Heart left ventricle (tissue), 13 donors: Measurements from ENCODE around the gene NDST1.

Experiments
- CTCF ChIP-seq, 12 donors: fragments of 200-600 bp; sonication (generic) in 4 of 12; IDR thresholded peaks; one replicate each; pipeline versions ENCODE4 v1.5.0 to v1.8.0; 2018 to 2022; ENCODE audit warnings: antibody characterized with exemption in 12 of 12, mild to moderate bottlenecking in 5 of 12
- POLR2A ChIP-seq, 2 donors: fragments of 450-650 bp; IDR thresholded peaks; one replicate each; pipeline ENCODE4 v1.6.1; 2017; ENCODE audit warnings: antibody characterized with exemption in 2 of 2, mild to moderate bottlenecking in 2 of 2, moderate library complexity in 2 of 2
- donor health status: ischemic (EF 13 %, LVEDD 7.1; RV severe dilation, severe dysfunction).
- donor health status: DM: no; HTN: yes; CAD: no.
- donor health status: DM: no; HTN: no; CAD: no.
- donor health status: ischemic (EF 25% LVEDD 6.9; RV normal size, moderate dysfunction).
- donor health status: ischemic (EF 25% LVEDD 5.7; RV mildly dilated, moderate dysfunction).
- donor health status: ischemic (EF 35%, LVEDD 5.7; RV mildly dilated, moderate dysfunction).
- donor health status: nonischemic (EF 11% LVEDD 7.7; RV severe dilation, severe dysfunction).
- donor health status: DM: yes; HTN: yes; CAD: no.
- donor health status: PGD.
- donor health status: ischemic (EF 29% LVEDD 5.4; RV normal size, mild dysfunction).
- donor health status: nonischemic (EF 23%, LVEDD 6.1; RV moderate dilation, normal function).

GRCh38 chr5:150579462-150580400 is 71.8 kb downstream of the NDST1 start:
- TF ChIP-seq CTCF (IDR thresholded peaks at IDR 0.05) (no peak), POLR2A (IDR thresholded peaks at IDR 0.05) (no peak)
